Aorta (tissue), 5 donors: ENCODE results near the gene HUWE1. TPM values are rescaled to one million over a fixed set of nuclear protein-coding genes. Genes with fewer than 3 reads are reported as not detected.

Experiments
- ATAC-seq: fragments of 200-7000 bp; cut with Tn5 transposase; one replicate; pipeline ENCODE4 v1.9.1; 2022; ENCODE audit warnings: moderate library complexity; ENCODE audit not compliant: low FRiP score
- DNase-seq, 2 donors: peaks; one replicate each; pipeline ENCODE4 v3.0.0-alpha.2; 2020
- H3K27ac ChIP-seq, 2 donors: one replicate each; pipeline ENCODE4 v1.5.1; 2013; ENCODE audit warnings: low read length in 2 of 2, mild to moderate bottlenecking in 2 of 2, moderate library complexity in 2 of 2, control low read depth in 1 of 2, inconsistent platforms in 1 of 2, low read depth in 1 of 2
- H3K27me3 ChIP-seq, 2 donors: one replicate each; pipeline ENCODE4 v1.6.1; 2013; ENCODE audit warnings: control low read depth in 1 of 2, low read length in 1 of 2, mild to moderate bottlenecking in 1 of 2, moderate library complexity in 1 of 2; ENCODE audit not compliant: insufficient read depth in 2 of 2, control insufficient read depth in 1 of 2
- H3K36me3 ChIP-seq, 2 donors: one replicate each; pipeline ENCODE4 v1.6.1; 2013; ENCODE audit warnings: control low read depth in 1 of 2, low read length in 1 of 2, mild to moderate bottlenecking in 1 of 2; ENCODE audit not compliant: insufficient read depth in 2 of 2, control insufficient read depth in 1 of 2
- H3K4me1 ChIP-seq, 2 donors: one replicate each; pipeline ENCODE4 v1.6.1; 2013; ENCODE audit warnings: low read length in 2 of 2, control low read depth in 1 of 2, mild to moderate bottlenecking in 1 of 2, moderate library complexity in 1 of 2; ENCODE audit not compliant: insufficient read depth in 2 of 2, control insufficient read depth in 1 of 2
- H3K4me3 ChIP-seq, 2 donors: one replicate each; pipeline ENCODE4 v1.5.1; 2013; ENCODE audit warnings: low read length in 2 of 2, control low read depth in 1 of 2, mild to moderate bottlenecking in 1 of 2
- H3K9me3 ChIP-seq: one replicate; pipeline ENCODE4 v1.6.1; 2013; ENCODE audit warnings: mild to moderate bottlenecking, low read length; ENCODE audit not compliant: control insufficient read depth
- WGBS, 2 donors: extraction: QIAGEN DNeasy Blood & Tissue Kit; methylation state at CpG; one replicate each; pipeline ENCODE4 v1.1.7; 2013; 5-methylcytosine and 5-hydroxymethylcytosine counted together
- intact Hi-C, 2 donors: fragments of 100-400 bp; cut with DNase I; formaldehyde crosslinking; loops; one replicate each; pipeline versions ENCODE4 v1.14.2 to v1.15.0; 2022
- microRNA-seq, 2 donors: library from miRNA; unstranded; fragments of <30 nt; microRNA quantifications; one replicate each; pipeline ENCODE4 v1.2.0, GENCODE V29; 2020
- polyA plus RNA-seq, 2 donors: library from polyadenylated mRNA; stranded (reverse); fragments of 200-250 nt; gene quantifications; one replicate each; pipeline ENCODE4 v1.2.3, GENCODE V29; 2013
- total RNA-seq, 2 donors: library from RNA; stranded (reverse); fragmentation: NEBNext Ultra II Directional; extraction: Animal tissue kit (Norgen Biotek cat#: 25700); gene quantifications; one replicate each; pipeline ENCODE4 v1.2.1, GENCODE V29; 2021
- donor health status: healthy with polysubstance abuse.
- donor health status: Bipolar disorder and iron deficiency.
- donor health status: DM: no; HTN: no; CAD: no.
- donor health status: DM: no; HTN: no; CAD: no.
- donor health status: DM: yes; HTN: yes; CAD: no.

HUWE1 gene
- total and polyA plus RNA-seq, 4 donors, result 22.5 to 196 (median 110) TPM

DNA sequence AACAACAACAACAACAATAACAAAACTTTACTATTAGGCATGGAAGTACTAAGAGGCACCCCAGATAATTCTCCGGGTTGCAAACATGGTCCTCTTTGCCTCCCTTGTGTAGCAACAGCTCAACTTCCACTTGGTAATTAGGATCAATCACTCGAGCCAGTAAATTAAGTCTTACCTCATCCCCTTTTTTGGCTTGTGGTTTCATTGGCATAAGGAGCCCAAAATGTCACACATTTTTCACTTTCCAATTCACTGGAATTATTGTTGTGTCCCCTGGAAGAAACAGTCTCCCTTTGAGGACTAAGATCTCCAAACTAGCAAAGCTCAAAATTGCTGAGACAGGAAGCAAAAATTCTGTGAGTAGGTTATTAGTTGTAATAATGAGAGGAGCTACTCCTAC is 203.1 kb downstream of the HUWE1 start:
- intact Hi-C loops, result no loop called here
- WGBS, 2 donors, result 68 to 69% methylated on average over 2 of the region's 2 CpGs

More for the DNA sequence above, 203.1 kb downstream of the HUWE1 start:
- Histone ChIP-seq H3K4me1 (no peaks in the 10 kb centered on the region), H3K36me3 (no peaks in the 10 kb centered on the region), H3K27me3 (no peaks in the 10 kb centered on the region), H3K4me3 (no peak overlapping the region), H3K9me3 (no peaks in the 10 kb centered on the region), H3K27ac (no peak overlapping the region)
- DNase-seq (no peak), ATAC-seq (no peak)

Small RNA genes within 50 kb of the gene (microRNA-seq; reads per million reads assigned to microRNA genes)
- gene MIR98, result 4,344 to 6,403 reads per million in 2 donors
- 2,236 to 3,985 reads per million in 2 donors for gene MIRLET7F2
